Middle frontal gyrus (tissue), 1 donor: ENCODE results near the gene PIMREG.

Source experiments
- DNase-seq: peaks from one replicate; pipeline ENCODE4 v3.0.0-alpha.2; 2015; ENCODE audit warnings: low spot score; ENCODE audit errors: extremely low spot score

The PIMREG gene

DNA sequence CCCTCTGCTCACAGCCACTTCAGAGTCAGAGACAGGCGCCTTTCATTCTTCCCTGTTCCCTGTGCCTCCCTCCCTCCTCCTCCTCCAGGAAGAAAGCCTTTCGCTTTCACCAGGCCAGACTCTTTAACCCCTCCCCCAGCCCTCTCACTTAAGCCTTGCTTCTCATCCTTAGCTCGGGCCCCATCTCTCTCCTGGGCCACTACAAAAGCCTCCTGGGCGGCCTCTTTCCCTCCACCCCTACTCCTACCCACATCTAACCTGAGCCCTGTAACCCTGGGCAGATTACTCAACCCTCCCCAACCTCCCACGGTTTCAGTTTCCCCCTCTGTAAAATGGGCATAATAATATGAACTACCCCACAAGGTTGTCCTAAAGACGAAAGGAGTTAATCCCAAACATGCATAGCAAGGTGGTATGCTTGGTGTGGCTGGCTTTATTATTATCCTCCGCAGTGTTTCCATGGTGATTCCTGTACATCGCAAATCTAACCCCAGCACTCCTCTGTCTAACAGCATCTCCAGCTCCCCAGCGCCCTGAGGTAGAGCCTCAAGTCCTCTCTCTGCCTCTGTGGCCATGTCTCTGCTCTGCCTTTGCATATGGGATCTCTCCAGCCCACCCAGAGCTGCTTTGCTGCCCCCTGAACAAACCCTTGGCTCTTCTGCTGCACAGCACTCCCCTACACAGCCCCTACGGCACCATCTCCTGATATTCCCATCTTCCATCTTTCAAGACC is 17.7 kb downstream of the PIMREG start:
- DNase-seq, result no peak

DNA sequence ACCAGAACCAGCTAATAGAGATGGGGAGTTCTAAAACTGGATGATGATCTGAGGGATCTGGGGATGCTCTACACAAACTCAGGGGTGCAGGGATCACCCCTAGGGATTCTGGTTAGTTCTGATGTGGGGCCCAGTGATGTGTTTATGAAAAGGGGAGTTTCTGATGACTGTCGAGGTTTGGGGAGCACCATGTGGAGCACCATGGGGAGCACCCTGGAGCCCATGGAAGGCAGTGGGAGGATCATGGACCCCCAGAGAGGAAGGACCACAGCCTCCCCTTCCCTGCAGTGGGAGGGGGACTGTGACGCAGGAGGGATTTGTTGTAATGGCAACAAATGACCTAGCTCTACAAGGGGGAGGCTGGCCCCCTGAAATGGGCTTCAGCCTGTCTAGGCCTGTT is 18.4 kb downstream of the PIMREG start:
- no peak for DNase-seq

DNA sequence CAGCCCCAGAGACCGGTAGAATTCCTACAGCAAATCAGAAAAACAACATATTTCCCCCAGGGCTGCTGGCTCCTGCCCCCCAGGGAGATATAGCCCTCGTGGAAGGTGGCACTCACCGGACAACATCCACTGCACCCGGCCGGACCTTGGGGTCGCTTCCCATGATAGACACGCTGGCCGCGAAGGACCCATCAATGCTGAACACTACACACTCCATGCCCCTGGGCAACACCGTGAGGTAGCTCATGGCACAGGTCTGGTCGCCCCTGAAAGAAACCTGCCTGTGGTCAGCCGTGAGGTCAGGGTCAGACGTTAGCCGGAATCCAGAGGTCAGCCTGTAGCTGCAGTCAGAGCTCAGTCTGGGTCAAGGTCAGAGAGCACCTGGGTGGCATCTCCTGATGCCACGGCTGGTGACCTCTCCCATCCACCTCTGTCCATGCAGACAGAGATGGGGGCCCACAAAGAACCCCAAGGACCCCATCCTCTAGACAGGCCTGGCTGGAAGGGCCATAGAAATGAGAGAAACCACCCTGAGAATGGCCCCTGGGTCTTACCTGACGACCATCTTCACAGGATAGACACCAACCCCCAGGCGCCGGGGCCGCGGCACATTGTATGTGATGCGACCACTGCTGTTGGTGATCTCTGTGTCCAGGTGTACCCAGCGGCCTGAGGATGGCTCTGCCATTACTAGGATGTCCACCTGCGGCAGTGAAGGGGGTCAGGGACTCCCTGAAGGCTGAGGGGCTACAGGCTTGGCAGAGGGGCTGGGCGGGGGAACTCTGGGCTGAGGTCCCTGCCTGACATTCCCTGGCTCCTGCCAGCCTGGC is 19.6 kb downstream of the PIMREG start:
- no peak for DNase-seq

DNA sequence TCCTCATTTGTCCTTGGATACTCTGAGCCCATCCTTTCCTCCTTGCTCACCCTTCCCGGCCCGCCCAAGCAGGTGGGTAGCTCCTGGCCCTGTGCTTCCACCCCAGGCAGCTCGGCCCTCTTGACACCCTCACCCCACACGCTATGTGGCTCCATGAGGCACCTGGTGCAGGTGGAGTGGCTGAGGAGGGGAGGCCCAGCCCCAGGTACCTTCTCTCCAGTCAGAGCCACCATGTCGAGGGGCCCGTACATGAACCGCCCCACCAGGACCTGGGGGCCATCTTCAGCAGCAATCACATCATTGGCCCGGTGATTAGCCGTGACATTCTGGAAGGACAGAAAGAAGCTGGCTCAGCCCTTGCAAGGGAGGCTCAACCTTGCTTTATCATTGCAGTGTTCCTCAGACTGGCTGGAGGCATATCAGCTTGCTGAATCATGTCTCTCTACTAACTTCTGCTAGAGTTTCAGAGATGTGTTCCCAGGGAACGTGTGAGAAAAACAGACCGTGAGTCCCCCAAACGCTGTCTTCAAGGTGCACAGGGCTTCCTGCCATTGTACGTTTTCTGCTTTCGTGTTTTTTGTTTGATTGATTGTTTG is 20.3 kb downstream of the PIMREG start:
- no peak for DNase-seq

DNA sequence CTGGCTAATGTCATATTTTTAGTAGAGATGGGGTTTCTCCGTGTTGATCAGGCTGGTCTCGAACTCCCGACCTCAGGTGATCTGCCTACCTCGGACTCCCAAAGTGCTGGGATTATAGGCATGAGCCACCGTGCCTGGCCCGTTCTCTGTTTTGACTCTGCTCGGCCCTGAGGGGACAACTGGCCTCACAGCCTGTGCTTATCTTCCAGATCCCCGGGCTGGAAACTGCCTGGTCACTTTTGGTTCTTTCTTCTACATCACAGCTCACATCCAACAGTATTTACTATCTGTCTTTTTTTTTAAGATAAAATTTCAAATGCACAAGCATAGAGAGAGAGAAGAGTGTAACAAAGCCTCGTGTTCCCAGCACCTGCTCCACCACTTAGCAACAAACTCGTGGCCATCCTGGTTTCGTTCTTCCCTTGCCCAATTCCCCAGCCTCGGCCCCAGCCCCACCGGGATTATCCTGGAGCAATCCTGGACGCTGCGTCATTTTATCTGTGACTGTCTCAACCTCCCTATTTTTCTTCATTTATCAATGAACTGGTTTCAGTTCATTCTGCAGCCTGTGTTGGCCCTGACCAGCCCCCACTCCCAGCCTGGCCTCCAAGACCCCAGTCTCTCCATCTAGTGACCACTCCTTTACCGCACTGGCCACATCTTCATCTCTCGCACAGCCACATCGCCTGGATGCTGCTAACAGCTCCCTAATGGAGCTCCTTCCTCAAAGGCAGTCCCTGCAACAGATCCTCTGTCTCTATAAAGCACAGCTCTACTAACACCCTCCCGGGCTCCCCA is 21.1 kb downstream of the PIMREG start:
- no peak for DNase-seq

DNA sequence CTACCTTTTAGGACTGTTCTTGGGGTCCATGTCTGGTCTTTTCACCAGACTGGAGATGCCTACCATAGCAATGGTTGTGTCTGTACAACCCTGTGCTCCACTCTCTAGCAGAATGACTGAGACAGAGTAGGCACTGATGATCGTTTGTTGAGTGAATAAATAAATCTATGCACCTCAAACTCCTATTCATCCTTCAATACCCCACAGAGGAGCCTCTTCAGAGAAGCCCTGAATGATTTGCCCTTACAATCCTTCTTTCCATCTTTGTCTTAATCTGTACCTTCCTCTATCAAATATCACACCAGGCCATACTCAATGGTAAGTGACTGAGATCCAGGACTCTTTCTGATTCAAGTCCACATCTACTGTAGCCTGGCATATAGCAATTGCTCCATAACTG is 23.3 kb downstream of the PIMREG start:
- DNase-seq, result no peak

DNA sequence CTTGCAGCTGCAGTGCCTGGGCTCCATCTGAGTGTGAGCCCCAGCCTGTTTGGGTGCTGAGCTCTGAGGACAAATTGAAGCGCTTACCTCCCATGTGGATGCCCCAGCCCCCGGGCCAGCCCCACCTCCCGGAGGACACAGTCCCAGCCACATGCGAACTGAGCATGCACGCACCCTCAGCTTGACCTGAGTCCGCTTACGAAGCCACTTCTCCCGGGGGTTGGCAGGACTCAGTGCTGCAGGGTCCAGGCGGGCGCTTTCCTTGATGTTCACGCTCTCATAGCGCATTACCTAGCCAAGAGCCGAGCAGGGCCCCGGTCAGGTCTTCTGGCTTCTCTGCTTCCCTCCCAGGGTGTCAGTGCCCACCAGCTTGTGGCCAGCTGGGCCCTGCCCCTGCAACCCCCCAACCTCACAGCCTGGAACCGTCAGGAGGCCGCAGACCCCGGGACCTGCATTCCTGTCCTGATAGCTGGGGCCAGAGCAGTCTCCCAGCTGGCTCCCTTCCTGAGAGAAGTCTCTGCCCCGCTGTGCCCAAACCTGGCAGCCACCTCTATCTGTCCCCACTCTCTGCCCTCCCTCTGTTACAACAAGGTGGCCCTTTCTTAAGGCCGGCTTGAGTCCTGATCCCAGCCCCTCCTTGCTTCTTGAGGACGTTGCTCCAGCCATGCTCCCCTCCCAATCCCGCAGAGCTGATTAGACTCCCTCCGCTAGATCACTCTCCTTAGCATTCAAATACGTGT is 24.0 kb downstream of the PIMREG start:
- DNase-seq, result no peak

DNA sequence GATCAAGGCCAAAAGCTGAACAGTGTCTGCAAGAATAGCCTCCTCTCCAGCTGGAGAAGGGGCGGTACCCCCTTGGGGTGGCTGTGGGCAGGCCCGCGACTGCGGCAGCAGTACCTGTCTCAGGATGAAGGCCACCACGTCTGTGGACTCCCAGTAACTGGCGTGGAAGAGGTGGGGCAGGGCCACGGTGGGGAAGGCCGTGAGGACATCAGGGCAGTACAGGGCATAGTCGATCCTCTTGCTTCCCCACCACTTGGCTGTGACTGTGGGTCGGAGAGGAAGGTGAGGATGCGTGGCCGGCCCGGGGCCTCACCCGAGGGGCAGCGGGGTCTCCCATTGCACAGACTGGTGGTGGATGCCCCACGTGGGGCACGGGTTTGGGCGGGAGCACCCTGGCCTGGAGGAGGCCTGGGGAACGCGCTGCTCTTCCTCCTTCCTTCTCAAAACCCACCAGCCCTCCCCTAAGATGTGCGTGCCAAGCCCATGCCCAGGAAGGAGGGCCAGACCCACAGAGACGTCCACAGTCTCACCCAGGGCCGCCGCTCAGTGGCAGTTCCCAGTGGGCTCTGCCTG is 26.0 kb downstream of the PIMREG start:
- DNase-seq, result no peak

DNA sequence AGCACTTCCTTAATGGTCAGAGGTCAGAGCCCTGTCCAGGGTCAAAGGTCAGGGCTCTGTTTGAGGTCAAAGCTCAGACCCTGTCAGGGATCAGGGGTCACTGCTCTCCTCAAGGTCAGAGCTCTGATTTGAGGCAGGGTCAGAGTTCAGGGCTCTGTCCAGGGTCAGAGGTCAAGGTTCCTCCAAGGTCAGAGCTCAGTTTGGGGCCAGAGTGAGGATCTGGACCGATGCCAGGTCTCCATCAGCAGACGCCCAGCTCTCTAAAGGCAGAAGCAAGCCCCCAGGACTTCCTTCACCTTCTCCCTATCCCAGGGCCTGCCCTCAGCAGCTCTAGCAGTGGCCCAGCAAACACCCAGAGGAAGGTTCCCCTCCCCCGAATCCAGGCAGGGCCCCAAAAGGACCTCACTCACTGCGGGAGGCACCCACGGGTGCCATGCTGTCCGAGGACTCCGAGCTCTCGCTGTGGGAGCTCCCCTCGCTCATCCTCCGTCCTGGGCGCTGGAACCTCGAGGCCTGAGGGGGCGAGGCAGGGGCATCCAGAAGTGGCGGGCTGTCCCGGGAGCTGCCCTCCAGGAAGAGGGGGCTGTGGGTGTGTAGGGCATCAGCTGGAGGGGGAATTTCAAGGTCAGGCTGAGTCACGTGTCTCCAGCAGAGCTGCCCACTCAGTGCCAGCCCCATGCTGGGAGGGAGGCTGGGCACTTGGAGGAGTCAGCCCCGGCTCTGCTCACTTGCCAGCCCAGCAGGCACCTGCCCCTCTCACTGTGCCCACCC is 26.7 kb downstream of the PIMREG start:
- DNase-seq, result no peak

DNA sequence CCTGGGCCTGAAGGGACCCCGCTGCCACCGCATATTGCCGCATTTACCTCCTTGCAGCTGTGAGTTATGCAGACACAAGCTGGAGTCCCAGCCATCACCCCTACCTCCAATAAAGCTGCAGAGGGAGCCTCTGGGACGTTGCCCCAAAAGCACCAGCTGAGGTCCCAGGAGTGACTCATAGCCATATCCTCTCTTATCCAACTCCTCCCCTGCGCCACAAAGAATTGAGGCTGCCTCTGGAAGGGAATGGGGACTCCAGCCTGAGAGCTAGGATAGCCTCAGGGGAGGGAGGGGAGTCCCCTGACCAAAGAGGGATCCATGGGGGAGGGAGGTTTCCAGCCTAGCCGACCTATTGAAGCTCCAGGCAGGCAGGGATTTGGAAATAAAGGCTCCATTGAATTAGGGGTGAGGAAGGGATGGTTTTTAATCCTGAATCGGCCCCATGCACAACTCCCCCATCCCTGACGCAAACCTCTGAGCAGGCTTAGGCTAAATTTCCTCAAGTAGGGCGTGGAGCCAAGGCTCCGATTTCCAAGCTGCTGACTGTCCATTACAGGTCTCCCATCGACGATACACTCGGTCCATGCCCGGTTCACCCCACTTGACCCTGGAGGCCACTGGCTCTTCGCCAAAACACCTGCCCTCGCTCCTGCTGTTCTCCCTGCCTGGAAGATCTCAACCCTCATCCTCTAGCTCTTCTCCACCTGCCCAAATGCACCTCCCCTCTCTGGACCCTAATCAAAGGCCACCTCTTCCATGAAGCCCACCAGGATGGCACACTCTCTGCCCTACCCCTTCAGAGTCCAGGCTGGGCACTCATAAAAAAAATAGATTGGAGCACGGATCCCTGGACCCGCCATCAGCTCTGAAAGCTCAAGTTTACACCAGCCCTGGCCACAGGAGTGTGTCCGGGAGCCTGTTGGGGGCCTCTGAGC is 27.5 kb downstream of the PIMREG start:
- no peak for DNase-seq

DNA sequence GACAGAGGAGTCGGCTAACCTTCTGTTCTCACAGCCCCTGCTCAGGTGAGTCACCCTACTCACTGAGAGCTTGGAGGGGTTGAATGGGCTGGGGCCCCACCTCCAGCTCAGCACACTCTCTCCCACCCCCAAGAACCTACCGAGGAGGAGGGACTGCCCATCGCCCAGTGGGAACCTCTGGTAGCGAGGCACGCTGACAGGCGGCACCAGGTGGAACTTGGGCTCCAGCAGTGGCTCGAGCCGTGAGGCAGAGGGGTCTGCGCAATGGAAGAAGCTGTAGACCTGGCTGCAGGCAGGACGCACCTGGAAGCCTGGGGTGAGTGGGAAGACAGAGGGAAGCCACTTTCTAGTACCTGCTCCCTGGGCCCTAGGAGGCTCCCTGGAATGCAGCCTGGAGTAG is 28.3 kb downstream of the PIMREG start:
- DNase-seq, result no peak

DNA sequence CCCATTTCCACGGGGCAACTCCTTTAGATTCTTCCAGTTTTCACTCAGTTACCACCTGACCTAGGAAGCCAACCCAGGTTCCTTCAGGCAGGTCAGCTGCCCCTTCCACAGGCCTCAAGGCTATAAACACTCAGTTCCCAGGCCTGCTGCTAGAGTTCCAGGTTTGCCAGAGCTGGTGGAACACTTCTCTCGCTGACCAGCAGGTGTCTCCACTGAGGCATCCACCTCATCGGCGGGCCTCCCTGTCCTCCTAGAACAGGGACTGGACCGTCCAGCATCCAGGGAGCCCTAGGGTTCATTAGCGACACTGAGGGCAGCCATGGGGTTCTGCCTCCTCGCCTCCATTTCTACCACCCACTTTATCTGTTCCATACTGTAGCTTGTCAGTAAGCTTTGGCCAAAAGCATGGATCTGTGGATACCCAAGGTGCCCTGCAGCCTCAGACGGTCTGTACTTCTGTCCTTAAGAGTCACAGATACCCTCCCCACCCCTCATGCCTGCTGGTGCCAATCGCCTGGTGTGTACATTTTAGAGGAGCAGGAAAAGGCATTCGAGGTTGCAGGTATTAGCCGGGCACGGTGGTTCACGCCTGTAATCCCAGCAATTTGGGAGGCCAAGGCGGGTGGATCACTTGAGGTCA is 29.0 kb downstream of the PIMREG start:
- peak; percentile 56 for DNase-seq

DNA sequence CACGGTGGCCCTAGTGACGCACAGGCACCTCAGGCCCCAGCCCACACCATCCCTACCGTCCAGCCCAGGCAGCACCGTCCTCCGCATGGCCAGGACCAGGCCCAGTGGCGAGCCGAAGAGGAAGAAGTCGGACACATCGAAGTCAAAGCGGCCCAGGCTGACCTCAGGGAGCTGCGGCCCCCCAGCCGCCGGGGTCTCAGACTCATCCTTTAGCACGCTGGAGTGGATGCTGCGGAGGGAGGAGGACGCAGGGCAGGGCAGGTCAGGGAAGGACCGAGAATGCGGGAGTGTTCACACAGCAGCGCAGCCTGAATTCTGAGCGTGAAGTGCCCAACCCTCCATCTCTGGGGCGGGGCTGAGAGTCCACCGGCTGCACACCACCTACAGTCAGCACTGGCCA is 30.1 kb downstream of the PIMREG start:
- DNase-seq, result no peak

DNA sequence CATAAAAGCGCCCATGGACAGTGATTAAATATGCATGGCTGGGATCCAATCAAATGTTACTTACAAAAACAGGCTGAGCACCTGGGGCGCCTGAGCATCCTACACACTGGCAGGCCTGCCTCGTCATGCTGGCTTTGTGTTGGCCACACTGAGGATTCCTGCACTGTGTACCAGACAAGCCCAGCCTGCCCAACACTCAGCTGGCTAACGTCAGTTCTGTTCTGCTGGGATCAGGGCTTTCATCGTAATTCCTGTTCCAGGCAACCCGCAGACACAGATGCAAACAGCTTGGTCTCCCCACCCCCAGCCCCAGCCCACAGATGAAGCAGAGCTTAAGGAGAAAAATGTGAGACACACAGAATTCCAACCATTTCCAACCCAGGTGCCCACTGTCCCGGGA is 30.7 kb downstream of the PIMREG start:
- no peak for DNase-seq

DNA sequence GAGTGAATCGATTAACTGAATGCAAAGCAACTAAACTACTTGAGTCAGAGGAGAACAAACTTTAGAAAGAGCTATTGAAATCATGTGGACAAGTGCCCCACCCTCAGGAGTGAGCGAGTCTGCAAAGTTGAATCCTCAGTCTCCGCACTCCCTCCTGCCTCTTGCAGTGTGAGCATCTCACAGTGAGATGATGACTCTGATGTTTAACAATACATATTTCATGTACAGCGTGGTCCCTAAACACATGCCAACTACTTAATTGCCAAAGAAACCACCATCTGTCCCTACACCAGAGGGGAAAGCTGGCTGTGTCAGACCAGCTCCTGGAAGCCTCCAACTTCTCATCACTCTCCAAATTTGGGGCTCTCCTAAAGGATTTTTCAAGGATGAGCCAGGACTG is 31.2 kb downstream of the PIMREG start:
- no peak for DNase-seq

DNA sequence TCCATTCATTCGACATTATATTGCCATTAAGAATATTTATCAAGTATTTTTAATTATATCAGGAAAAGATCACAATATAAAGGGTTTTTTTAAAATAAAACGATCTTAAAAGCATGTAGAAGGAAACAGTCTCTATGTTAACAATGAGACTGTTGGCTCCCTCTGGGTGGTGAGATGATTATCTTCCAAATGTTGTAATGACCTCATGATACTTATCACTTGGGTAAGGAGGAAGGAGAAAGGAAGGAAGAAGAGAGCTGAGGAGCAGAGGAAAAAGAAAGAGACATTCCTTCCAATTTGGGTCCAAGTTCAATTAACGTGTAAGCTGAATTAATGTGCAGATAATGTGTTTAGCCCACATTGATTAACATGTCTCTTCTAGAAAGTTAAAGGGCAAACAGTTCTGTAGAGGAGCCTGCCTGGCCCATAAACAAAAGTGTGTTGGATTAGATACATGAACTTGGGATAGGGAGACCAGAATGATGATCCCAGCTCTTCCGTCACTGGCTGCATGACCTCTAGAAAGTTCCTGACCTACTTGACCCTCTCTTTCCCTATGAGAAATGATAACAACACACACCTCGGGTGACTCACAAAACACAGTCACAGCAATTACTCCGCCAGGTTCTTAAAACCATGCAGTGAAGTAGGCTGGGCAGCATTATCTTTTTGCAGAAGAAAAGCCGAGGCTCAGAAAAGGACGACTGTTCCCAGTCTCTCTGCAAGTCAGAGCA is 32.0 kb downstream of the PIMREG start:
- DNase-seq, result no peak

DNA sequence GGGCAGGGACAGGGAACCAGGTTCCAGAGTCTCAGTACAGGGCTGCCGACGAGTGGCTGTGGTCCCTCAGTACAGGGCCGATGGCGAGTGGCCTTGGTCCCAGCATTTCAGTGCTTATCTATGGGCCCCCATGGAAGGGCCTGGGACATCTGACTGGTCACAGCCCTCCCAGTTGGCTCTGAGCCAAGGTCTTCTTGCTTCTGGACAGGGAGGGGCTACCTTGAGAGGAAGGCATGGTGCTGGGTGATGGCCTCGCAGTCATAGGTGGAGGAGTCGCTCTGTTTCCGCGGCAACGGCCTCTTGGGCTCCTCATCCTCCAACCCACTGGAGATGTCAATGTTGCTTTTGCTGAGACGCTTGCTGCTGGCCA is 32.5 kb downstream of the PIMREG start:
- DNase-seq, result no peak
